PFSK-1 (cell line): ENCODE results near the gene ZER1.

Experiments used
- FOXP2 ChIP-seq: optimal IDR thresholded peaks from 2 replicates; pipeline ENCODE3; 2011; ENCODE audit warnings: borderline replicate concordance, control low read depth, inconsistent platforms; ENCODE audit not compliant: insufficient read depth; ENCODE audit errors: extremely low read length, extremely low read depth
- POLR2AphosphoS5 ChIP-seq: IDR thresholded peaks from 2 replicates; pipeline ENCODE4 v1.6.1; 2012; ENCODE audit warnings: low read depth, mild to moderate bottlenecking, control low read depth, low read length, moderate library complexity
- SIN3A ChIP-seq: IDR thresholded peaks from 2 replicates; pipeline ENCODE4 v1.6.1; 2012; ENCODE audit warnings: mild to moderate bottlenecking, low read length, moderate library complexity, borderline replicate concordance; ENCODE audit not compliant: insufficient read depth
- TAF1 ChIP-seq: IDR thresholded peaks from 2 replicates; pipeline ENCODE4 v1.6.1; 2012; ENCODE audit warnings: low read length, control low read depth, borderline replicate concordance; ENCODE audit not compliant: insufficient read depth
- TF ChIP-seq, protein P1 (sequence below), 2 experiments: IDR thresholded peaks; 2 replicates each; pipeline versions ENCODE4 v1.6.1 to v1.8.0; 2011 to 2012; ENCODE audit warnings: low read depth in 2 of 2, low read length in 2 of 2, control low read depth in 1 of 2, inconsistent platforms in 1 of 2, mild to moderate bottlenecking in 1 of 2, moderate library complexity in 1 of 2; ENCODE audit not compliant: insufficient read depth in 1 of 2

Gene ZER1

DNA sequence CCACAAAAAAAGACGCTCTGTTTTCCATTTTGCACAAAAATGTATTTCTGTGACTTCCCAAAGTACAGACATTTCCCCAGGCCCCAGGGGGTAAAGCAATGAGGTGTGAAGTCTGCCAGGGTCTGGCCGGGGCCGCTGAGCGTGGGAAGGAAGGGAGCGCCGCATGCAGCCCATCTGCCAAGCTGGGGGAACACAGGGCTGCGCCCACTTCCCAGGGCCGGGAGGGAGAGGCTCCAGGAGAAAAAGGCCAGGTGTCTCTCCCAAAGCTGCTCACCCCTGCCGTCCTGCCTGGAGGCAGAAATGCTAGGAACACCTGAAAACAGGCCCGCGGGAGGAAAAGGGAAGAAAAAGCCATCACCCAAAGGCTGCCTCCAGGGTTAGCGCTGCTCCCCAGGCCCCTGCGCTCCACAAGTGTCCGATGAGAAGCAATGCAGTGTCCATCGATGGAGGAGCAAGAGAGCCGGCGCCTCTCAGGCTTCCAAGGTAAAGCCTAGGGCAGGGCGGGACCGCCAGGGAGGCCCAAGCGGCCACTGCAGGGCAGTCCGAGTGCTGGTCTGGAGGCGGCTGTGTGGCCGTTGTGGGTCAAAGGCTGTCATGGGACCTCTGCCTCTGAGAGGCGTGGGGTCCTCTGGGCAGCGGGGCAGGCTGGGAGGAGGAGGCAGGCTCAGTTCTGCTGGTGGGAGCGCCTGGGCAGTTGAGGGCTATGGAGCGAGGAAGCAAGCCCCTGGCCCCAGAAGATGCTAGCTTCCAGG is 41.8 kb downstream of the ZER1 start:
- no peak for TF ChIP-seq SIN3A
- no peak for TF ChIP-seq TAF1
- TF ChIP-seq, protein P1, sequence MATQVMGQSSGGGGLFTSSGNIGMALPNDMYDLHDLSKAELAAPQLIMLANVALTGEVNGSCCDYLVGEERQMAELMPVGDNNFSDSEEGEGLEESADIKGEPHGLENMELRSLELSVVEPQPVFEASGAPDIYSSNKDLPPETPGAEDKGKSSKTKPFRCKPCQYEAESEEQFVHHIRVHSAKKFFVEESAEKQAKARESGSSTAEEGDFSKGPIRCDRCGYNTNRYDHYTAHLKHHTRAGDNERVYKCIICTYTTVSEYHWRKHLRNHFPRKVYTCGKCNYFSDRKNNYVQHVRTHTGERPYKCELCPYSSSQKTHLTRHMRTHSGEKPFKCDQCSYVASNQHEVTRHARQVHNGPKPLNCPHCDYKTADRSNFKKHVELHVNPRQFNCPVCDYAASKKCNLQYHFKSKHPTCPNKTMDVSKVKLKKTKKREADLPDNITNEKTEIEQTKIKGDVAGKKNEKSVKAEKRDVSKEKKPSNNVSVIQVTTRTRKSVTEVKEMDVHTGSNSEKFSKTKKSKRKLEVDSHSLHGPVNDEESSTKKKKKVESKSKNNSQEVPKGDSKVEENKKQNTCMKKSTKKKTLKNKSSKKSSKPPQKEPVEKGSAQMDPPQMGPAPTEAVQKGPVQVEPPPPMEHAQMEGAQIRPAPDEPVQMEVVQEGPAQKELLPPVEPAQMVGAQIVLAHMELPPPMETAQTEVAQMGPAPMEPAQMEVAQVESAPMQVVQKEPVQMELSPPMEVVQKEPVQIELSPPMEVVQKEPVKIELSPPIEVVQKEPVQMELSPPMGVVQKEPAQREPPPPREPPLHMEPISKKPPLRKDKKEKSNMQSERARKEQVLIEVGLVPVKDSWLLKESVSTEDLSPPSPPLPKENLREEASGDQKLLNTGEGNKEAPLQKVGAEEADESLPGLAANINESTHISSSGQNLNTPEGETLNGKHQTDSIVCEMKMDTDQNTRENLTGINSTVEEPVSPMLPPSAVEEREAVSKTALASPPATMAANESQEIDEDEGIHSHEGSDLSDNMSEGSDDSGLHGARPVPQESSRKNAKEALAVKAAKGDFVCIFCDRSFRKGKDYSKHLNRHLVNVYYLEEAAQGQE (IDR thresholded peaks at IDR 0.05; ENCODE audit: insufficient read depth in 1 of 2, low read depth in 2 of 2, low read length in 2 of 2) = no peak
- no peak for TF ChIP-seq FOXP2
- no peak for TF ChIP-seq POLR2AphosphoS5

DNA sequence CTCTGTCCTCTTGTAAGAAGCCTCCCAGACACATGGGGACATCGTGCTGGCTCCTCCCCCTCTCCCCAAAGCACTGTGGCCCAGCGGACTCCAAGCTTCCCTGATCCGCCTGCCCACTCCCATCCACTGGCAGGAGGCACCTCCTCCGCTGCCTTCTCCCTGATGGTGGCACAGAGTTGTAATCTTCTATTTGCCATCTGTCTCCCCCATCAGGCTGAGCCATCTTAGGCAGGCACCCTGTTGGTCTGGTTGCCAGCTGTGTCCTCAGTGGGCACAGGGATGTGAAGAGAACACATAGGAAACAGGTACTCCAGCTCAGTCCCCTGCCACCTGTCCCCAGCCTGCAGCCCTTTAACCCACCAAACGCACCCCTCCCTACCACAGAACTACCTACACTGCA is 42.4 kb downstream of the ZER1 start:
- no peak for TF ChIP-seq TAF1
- TF ChIP-seq POLR2AphosphoS5 = no peak
- TF ChIP-seq, protein P1 (IDR thresholded peaks at IDR 0.05; ENCODE audit: insufficient read depth in 1 of 2, low read depth in 2 of 2, low read length in 2 of 2) = no peak
- TF ChIP-seq SIN3A = no peak
- no peak for TF ChIP-seq FOXP2

DNA sequence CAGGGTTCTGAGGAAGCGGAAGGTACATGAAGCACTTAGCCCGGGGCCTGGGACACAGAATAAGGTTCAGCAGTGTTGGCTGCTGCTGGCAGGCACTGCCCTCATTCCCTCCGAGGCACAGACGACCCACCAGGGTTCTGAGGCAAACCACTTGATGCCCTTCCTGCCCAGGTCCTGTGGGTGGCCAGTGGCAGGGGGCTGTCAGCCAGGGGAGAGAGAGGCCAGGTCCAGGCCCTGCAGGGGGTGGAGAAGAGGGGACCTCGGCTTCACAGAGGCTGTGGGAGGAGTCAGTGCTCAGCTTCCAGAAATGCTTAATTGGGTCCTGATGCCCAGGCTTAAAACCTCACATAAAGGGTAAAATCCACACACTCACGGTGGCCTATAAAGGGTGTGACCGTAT is 43.4 kb downstream of the ZER1 start:
- TF ChIP-seq, protein P1 (IDR thresholded peaks at IDR 0.05; ENCODE audit: insufficient read depth in 1 of 2, low read depth in 2 of 2, low read length in 2 of 2) = no peak

DNA sequence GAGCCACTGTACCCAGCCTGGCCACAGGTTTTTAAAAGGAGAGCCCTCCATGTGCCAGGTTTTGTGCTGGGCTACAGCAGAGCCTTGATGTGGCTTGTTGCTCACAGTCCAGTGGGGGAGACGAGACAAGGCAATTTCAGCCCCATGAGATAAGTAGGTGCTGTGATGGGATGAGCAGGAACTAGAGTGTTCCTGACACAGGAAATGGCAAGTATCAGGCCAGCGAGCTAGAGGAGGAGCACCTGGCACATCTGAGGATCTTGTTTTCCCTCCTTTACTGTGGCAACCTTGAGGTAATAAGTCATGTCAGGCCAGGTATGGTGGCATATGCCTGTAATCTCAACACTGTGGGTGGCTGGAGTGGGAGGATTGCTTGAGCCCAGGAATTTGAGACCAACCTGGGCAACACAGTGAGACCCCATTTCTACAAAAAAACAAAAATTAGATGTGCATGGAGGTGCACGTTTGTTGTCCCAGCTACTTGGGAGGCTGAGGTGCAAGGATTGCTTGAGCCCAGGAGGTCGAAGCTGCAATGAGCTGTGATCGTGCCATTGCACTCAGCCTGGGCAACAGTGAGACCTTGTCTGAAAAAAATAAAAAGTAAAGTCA is 44.0 kb downstream of the ZER1 start:
- TF ChIP-seq POLR2AphosphoS5 = no peak
- no peak for TF ChIP-seq SIN3A
- no peak for TF ChIP-seq TAF1
- TF ChIP-seq, protein P1 (IDR thresholded peaks at IDR 0.05; ENCODE audit: insufficient read depth in 1 of 2, low read depth in 2 of 2, low read length in 2 of 2) = no peak
- no peak for TF ChIP-seq FOXP2

DNA sequence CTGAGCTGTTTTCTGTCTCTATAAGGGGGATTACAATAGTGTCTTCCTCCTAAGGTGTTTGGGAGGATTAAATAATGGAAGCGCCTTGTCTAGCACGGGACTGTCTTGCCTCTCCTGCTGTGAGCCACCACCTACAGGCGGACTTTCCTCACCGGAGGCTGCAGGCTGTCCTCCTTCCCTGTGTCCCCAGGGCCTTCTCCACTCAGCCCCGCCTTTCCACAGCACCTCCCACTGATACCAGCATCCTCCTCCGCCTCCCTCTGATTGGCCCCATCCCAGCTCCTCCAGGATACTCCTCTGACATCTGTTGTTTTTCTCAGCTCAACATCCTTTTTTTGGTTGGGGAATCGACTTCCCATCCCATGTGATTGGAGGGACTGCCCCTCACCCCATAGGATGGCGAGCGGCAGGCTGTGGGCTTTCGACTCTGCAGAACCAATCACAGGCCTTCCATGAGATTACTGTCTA is 46.9 kb downstream of the ZER1 start:
- TF ChIP-seq POLR2AphosphoS5 (no peak), FOXP2 (no peak), TAF1 (no peak), SIN3A (no peak)
- TF ChIP-seq, protein P1 (IDR thresholded peaks at IDR 0.05; ENCODE audit: insufficient read depth in 1 of 2, low read depth in 2 of 2, low read length in 2 of 2) = no peak
